ENCODE measurements around the gene KLHL6.

GRCh38 chr3:183584914-183585280, 29.4 kb upstream of the KLHL6 start:
- TF ChIP-seq CTCF (IDR thresholded peaks at IDR 0.05; ENCODE audit: low read depth, low read length, missing input control) (no peak), REST (IDR thresholded peaks at IDR 0.05) (no peak), MAX (IDR thresholded peaks at IDR 0.05) (no peak), ZBTB33 (IDR thresholded peaks at IDR 0.05) (no peak), FOXA1 (IDR thresholded peaks at IDR 0.05) (no peak), TAF1 (conservative IDR thresholded peaks at IDR 0.05) (no peak), YY1 (IDR thresholded peaks at IDR 0.05) (no peak), RAD21 (IDR thresholded peaks at IDR 0.05) (no peak), GABPA (IDR thresholded peaks at IDR 0.05 in 1 of 2, conservative IDR thresholded peaks at IDR 0.05 in 1 of 2) (no peak), JUND (IDR thresholded peaks at IDR 0.05) (no peak)

All from liver (tissue), 3 donors.